ENCODE measurements around the gene ATP9B.
A peak's percentile ranks its signal among the peaks of the same experiment; 100 is the strongest.
"Not testable (repeated sequence)": the region's sequence is repeated elsewhere in the genome, so short reads cannot be mapped to it uniquely, and the experiment has no call there.

ATP9B gene

DNA sequence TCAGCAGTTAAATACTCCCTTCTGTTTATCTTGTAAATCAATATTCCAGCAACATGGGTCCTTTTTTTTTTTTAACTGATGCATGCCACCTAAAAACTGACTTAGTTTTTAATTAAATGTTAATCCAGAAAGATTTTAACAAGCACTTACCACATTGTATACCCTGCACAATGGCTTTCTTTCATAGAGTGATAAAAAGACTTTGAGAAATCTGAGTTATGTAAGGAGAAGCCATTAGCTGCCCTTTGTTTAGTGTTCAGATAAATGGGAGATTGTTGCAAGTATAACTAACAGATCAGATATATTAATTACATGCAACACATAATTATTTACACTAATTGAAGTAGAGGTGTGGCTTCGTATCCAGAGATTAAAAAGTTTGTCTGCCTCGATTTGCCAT, 303.8 kb downstream of the ATP9B start:
- DNase-seq = no peak

DNA sequence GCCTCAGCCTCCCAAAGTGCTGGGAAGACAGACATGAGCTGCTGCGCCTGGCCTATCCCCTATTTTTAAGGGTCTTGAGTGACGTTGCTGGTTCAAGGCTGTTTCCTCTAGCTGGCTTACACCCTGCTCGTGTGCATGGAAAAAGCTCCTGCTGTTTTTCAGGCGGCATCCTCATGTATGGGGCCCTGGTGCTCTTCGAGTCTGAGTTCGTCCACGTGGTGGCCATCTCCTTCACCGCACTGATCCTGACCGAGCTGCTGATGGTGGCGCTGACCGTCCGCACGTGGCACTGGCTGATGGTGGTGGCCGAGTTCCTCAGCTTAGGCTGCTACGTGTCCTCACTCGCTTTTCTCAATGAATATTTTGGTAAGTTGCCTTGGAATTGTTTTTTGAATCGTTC, 304.5 kb downstream of the ATP9B start:
- DNase-seq = no peak

DNA sequence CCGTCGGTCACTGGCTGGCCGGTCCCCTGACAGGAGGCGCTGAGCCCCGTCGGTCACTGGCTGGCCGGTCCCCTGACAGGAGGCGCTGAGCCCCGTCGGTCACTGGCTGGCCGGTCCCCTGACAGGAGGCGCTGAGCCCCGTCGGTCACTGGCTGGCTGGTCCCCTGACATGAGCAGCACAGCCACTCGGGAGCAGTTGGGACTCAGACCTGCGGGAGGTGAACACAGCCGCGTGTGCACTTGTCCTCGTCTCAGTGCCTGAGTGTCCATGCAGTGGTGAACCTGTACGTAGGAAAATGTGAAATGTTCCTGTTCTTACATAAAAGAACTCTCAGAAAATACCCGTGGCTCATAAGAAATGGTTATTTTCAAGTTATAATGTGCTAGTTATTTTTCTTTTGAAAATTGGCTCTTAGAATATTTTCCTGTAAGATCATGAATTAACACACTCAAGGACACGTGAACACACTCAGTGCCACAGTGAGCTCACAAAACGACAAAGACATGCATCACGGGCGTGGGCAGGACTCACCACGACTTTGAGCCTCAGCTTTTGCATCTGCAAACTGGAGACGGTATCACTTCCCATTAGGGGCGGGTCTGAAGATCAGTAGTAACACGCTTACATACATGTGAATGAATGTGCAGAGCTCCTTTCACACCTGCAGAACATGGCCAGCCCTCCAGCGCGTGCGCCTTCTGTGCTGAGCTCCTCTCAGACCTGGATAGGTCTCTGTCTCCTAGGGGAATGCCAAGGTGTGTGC, 305.4 kb downstream of the ATP9B start:
- DNase-seq = no peak

DNA sequence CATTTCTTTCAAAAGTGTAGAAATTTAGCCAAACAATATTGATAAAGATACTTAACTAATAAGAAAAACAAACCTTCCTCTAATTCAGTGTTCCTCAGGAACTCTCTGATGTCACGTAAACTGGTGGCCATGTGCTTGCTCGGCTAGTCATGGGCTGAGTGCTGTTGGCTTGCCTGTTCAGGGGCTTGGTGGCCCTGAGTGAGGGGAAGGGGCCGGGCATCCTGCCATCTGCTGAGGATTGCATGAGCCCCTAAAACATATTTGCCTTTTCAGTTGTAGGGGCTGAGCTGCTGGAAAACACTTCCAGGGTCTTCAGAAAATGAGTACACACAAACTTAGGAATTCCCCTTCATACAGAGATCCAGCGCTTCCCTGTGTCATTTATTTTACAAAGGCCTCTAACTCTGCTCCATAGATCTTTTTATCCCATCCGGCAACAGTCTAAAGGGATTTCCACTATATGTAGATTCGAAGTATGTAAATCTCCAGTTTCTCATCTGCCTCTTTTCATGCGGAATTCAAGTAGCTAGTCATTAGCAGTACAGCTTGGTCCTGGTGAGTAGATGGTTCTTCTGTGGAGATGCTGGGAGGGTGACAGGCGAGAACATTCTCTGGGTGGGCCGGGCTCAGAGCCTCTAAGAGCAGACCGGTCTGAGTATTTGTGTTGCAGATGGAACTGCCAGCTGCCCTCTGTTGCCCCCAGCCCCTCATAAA, 306.4 kb downstream of the ATP9B start:
- DNase-seq = no peak

DNA sequence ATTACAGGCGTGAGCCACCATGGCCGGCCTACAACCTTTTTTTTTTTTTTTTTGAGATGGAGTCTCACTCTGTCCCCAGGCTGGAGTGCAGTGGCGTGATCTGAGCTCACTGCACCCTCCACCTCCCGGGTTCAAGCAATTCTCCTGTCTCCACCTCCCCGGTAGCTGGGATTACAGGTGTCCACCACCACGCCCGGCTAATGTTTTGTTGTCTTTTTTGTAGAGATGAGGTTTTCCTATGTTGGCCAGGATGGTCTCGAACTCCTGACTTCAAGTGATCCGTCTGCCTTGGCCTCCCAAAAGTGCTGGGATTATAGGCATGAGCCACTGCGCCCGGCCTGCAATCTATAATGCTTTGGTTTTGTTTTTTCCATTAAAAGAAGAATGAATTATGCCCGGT, 307.5 kb downstream of the ATP9B start:
- not testable (repeated sequence) for DNase-seq

DNA sequence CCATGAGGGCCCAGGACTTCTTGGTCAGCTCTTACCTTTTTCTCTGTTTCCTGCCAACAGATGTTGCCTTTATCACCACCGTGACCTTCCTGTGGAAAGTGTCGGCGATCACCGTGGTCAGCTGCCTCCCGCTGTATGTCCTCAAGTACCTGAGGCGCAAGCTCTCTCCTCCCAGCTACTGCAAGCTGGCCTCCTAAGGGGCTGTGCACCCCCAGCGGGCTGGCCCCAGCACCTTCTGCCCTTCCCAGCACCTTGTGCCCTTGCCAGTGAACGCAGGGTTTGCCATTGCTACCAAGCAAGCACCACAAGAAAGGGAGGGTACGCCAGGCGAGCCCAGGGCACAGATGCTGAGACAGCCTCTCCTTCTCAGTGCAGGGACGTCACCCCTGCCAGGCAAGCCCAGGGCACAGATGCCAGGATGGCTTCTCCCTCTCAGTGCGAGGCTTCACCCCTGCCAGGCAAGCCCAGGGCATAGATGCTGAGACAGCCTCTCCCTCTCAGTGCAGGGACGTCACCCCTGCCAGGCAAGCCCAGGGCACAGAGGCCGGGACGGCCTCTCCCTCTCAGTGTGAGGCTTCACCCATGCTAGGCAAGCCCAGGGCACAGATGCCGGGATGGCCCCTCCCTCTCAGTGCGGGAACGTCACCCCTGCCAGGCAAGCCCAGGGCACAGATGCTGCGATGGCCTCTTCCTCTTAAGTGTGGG, 308.1 kb downstream of the ATP9B start:
- DNase-seq = no peak

DNA sequence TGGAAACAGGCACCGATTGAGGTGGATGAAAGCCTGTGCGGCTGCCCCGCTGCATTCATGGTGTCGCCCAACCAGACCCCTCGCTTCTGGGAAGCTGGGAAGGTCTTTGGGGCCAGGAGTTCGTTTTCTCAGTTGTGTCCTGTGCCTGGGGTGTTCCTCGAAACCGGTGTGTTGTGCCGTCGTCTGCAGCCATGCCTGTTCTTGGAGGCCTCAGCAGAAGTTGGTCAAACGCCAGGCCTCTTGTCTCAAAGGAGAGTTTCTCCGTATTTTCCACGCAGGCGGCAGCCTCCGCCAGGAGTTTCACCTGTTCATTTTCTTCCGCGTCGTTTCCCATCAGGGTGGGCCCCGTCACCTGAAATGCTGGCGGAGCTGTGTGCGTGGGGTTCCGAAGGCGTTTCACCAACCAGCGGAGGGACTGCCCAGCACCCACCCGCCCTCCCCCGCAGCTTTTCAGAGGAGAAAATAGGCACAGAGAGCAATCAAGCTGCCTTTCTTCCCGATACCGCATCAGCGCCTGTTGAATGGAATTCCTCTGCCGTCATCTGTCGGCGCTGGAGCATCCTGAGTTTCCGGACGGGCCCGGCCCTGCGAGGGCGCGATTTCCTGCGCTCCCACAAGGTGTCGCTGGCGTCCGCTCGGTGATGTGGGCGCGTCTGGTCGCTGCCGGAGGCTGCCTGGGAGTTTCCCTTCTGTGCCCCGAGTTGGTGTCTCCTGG, 309.5 kb downstream of the ATP9B start:
- peak; percentile 87 for DNase-seq

DNA sequence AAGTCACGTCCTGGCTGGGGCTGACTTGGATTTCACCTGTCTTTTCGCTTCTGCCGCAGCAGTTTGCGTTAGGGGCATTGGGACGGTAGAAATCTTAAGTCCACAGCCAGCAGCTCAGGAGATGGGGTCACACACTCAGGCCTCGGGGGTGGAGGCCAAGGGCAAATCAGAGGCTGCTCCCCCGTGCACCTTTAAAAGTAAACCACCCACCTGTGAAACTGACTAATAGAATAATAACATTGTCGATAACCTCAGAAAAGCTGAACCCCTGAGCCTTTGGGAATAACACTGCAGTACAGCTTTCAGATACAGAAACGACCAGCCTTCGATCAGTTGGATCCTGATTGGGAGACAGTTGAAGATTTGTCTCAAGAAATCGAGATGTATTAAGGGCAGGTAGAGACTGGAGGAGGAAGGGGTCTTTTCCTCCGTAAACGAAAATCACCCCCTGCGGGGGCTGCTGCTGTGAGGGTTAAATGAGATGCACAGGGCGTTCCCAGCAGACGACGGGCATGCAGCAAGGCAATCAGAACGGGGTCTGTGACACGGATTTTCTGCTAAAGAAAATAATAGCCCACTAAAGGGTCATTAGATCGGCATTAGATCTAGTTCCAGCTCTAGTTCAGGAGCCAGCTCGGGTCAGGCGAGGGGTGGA, 310.2 kb downstream of the ATP9B start:
- DNase-seq = no peak

DNA sequence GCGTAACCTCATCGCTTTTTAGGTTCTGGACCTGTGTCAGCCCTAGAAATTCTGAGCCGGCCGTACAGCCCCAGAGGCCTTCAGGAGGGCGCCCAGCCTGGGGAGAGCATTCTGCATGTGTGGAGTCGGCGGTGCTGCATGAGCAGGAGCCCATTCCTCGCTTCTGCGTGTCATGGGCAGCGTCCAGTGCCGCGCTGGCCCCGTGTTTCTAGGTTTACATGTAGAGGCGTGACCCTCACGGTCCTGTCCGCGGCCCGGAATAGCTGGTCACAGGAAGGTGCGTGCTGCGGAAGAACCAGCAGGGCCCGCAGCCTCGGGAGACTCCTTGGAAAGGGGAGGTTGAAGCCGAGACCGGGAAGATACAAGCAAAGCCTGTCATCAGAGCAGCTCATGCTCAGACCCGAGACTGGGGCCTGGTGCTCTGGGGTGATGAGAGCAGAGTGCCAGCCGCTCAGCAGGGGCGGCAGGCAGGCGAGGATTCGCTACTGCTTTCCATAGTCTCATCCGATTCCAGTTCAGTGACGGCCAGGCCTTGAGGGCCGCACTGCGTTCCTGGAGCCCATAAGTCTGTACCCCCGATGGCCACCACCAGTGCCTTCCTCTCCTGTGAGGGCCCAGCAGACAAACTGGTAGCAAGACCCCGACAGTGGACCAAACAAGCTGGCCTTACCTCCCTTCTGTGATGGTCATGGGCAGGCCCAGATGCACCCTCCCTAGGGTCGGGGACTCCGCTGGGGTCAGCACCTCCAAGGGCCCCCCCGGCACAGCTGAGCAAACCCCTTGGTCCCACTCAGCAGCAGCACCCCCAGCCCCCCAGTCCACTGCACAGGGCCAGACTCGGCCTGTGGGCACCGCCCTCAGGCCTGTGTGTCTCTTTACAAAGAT, 311.0 kb downstream of the ATP9B start:
- DNase-seq = no peak

DNA sequence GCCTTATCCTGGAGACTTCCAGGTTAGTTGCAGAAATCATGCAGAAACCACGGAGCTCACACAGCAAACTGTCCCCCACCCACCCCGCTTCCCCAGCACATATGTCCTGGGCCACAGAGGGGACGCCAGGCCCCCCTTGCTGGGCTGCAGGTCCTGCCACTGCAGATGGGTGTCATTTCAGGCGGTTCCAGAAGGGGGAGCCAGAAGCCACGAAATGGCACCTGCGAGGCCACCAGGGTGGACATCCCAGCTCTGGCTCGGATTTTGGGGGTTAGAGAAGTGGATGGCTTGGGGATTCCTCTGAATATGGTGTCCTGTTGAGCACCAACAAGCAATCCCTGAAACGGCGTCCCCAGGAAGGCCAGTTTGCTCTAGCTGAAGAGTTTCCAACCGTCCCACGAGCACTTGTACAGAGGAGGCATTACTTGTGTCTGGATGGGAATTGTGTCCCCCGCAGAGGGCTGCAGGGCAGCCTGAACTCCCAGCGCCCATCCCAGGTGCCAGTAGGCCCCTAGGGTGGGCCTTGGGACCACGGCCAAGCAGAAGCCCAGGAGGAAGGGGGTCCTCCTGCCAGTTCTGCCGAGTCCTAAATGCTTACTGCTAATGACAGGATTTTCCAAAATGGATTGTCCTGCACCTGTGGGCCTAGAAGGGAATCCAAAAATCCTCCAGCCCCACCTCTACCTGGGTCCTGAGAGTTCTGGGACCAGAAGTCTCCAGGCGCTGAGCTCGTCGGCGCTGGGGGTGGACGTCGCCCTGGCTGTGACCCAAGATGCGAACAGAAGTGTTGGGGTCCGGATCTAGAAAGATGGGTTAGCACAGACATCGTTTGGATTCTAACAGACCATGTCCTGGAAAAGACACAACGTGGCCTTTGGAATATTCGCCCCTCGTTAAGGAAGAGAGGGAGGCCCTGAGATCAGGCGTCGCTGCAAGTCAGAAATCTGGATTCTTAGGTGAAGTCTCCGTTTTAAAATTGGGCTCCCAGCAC, 311.9 kb downstream of the ATP9B start:
- peak; percentile 71 for DNase-seq

DNA sequence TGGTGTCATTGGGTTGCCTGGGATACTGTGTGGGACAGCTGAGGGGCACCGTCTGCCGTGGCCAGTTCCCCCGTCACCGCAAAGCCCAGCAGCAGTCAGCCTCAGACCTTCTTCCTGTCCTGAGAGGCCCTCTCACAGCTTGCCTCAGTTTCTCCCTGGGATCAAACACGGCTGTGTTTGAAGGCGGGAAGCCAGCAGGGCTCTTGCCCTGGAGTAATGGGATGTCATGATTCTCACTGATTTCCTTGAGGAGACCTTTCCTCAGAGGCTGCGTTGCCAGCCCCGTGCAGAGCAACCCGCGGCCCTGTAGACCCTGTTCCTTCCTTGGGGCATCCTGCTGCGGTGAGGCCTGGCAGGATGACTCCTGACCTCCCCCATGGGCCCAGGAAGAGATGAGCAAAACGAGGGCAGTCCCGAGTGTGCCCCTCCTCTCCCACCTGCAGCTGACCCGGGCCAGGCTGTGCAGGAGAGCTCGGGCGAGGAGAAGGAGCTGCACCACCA, 312.7 kb downstream of the ATP9B start:
- DNase-seq = no peak

DNA sequence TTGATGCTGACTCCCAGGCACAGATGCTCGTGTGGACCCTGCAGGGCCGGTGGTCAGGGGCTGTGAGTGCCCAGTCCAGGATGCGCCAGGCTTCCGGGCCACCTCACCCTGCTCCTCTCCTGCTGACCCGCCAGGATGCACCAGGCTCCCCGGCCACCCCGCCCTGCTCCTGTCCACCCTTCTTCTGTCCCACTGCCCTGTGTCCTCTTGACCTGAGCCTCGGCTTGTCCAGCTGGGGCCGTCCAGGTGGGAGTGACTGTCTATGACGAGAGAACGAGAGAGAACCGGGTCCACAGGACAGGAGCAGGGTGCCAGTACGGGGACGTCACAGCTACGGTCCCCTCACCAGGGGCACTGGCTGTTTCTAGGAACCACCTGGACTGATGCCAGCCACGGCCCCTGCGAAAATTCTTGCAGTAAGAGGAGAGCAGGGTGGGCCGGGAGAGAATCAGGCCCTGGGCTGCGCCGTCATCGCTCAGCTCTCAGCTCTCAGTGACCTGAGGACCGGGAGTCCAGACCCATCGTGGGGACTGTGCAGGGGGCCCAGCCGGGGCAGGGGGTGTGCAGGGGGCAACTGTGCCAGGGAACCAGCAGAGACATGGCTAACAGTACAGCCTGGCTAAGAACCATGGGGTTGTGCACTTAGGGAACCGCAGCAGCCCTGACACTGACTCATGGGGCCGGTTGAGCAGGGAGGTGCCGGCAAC, 313.6 kb downstream of the ATP9B start:
- DNase-seq = no peak

DNA sequence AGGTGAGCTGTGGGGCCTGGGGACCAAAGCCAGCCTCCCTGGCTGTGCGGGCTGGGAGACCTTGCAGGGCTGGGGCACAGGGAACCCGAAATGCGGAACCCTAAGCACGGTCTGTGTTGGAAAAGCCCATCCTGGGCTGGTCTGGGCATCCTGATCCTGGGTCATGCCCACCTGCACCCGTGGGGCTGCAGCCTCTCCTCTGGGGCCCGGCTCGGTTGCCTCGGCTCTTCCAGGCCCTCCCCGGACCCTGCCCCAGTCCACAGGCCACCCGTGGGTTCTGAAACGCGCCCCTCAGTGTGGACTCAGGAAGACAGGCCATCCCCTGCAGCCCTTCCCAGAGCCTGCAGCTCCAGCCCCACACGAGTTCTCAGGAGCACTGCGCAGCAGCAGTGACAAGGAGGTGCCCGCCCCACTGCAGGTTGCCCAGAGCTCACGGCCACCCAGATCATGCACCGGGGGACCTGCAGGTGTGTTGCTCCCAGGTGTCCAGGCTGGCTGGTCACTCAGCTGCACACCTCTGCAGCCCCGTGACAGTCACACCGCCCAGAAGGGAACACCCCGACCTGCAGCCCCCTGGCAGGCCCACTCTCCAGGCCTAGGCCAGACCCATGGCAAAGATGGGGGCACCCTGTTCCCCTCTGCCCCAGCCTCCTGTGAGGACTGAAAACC, 314.3 kb downstream of the ATP9B start:
- DNase-seq = no peak

DNA sequence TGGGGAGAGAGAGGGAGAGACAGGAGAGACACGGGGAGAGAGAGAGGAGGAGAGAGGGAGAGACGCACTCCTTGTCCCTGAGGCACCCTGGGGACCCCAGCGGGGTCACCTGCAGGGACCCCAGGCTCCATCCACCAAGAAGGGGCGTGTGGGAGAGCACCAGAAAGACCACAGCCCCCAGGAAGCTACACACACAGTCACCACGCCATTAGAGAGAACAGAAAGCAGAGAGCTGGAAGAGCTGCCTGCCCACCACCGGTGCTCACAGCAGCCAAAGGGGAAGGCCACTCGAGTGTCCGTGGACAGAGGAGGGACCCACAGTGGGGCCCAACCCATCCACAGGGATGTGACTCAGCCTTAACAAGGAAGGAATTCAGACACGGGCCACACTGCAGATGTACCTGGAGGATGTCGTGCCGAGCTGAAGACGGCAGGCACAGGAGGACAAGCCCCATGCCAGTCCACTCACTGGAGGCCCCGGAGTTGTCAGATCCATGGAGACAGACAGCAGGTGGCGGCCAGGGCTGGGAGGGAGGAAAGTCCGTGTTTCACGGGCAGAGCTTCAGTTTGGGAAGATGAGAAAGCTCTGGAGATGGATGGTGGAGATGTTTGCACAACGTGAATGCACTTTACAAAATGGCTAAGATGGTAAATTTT, 315.1 kb downstream of the ATP9B start:
- DNase-seq = no peak

DNA sequence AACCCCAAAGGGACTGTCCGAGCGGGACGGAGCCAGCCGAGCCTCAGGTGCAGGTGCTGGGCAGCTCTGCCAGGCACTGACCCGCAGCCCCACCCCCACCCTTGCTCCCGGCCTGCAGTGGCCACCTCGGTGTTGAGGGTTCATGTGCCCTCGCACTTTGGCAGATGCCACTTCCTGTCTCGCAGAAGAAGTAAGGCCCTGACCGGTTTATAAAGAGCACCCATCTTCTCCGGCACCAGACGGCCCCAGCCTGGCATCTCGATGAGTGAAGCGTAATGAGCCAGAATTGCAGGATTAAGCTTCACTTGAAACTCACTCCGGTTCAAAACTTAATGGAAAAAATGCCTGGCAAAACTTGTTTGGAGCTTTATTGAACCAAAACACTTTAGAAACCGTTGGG, 315.6 kb downstream of the ATP9B start:
- no peak for DNase-seq

DNA sequence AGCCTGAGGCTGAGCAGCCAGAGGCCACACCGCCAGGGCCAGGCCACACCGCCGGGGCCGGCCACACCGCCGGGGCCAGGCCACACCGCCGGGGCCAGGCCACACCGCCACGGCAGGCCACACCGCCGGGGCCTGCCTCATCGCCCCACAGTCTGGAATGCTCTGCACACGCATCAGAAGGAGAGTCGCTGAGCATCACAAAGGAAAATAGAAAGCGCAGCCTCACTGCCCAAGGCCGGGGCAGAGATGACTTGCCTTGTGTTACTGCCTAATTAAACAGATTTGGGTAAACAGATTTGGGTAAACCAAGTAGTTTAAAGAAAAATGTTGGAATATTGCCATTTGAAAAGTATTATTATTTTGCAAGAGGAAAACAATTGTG, 316.1 kb downstream of the ATP9B start:
- no peak for DNase-seq

DNA sequence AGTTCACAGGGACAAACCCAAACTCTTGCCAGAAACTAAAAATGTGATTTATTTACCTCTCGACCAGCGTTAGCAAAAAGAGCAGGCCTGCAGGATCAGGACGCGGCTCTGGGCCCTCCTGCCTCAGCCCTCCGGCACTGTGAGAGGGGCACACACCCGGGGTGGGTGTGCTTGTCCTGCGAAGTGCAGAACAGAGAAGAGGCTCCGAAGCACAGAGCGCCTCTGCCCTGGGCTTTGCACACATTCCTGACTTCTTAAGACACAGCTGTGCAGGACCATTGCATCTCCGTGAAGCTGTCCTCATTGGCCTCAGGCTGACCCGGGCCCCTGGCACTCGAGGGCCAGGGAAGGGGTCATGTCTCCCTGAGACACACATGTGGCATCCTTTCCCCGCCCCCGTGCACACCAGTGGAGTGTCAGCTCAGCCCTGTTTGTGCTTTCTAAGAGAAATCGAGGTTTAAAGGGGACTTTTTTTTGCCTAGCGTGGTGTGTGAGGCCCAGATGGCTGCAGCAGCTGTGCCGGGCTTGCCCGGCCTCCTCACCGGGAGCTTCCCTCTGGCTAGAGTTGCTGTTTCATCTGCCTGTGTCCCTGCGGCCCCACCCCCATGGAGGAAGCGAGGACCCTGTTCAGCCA, 316.6 kb downstream of the ATP9B start:
- DNase-seq = no peak

DNA sequence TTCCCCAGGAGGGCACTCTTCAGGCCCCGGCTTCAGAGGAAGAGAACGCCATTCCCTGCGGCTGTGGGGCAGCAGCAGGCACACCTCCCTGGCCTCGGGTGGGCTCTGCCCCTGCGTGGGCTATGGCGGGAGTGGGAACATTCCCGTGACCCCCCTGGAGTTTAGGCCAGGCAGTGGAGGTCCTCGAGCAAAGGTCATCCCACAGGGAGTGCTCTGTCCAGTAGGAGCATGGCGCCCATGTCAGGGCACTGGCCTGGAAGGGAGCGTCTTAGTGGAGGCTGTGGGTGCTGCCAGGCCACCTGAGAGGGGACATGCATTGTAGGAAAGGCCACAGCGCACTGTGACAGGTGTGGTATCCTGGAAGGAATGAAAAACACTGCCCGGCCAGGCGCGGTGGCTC, 317.4 kb downstream of the ATP9B start:
- DNase-seq = no peak

All from CD4-positive, alpha-beta T cell treated with Interleukin-17A for 1 hour (primary cell).